Raji (cell line): Measurements from ENCODE around the gene PID1.

Experiments used
- POLR2A ChIP-seq: IDR thresholded peaks from 2 replicates; pipeline ENCODE4 v1.6.1; 2011; ENCODE audit warnings: low read depth, low read length, control low read depth; ENCODE audit not compliant: insufficient read depth

Gene PID1

GRCh38 chr2:229273006-229273722, 2.1 kb upstream of the PID1 start:
- no peak for TF ChIP-seq POLR2A

DNA sequence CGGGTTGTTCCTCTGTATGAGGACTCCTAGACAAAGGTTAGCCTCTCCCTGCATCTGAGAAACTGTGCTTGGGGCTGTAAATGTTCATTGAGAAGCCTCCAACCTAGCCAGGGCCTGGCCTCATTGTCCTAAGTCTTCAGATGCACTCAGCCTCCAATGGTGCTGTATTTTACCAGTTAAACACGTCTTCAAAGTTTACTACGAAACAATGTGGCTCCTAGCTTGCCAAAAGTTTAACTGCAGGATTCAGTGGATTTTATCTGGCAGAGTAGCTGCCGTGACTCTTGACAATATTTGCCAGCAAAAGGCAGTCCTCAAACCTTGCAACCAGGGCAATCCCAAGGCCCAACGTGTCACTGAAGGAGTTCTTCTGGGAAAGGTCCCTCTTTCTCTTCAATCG, 1.1 kb downstream of the PID1 start:
- no peak for TF ChIP-seq POLR2A

DNA sequence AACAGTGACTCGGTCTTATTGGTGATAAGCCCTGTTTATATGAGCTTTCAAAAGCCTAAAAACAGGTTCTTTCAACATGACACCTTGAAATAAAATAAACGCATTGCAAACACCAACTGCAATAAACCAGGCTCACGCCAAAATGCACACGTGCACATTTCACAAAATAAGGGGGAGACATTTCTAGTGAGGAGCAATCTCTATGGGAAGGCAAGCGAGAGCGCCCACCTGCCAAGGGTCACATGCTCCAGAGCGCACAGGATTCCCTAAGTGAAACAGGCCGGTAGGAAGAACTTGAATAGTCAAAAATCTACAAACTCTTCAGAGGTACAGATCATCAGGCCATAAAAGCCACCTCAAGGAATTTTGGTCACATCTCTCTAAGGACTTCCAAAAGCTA, 1.9 kb downstream of the PID1 start:
- TF ChIP-seq POLR2A: no peak

- no peak for TF ChIP-seq POLR2A
Observed at GRCh38 chr2:229268626-229269025, 2.5 kb downstream of the PID1 start.

GRCh38 chr2:229267080-229267479, 4.0 kb downstream of the PID1 start:
- no peak for TF ChIP-seq POLR2A

DNA sequence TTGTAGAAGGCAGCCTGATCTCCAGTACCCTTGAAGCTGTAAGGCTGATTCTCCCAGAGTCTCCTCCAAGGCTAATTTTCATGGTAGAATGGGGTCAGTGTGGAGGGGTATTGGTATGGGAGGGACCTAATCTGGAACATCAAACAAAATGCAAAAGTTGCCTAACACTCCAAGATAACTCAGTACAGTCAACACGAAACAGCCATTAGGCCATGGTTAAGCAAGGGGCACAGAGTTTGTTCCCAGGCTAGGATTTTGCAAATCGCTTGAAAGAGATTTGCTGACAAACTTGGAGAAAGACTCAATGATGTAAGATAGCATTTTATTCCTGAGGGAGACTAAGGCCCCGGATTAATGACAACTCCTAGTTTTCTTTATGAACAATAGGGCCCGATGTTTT, 5.4 kb downstream of the PID1 start:
- TF ChIP-seq POLR2A: no peak

- TF ChIP-seq POLR2A: no peak
Observed at GRCh38 chr2:229261599-229261998, 9.5 kb downstream of the PID1 start.

GRCh38 chr2:229261076-229261475, 10.0 kb downstream of the PID1 start:
- no peak for TF ChIP-seq POLR2A

DNA sequence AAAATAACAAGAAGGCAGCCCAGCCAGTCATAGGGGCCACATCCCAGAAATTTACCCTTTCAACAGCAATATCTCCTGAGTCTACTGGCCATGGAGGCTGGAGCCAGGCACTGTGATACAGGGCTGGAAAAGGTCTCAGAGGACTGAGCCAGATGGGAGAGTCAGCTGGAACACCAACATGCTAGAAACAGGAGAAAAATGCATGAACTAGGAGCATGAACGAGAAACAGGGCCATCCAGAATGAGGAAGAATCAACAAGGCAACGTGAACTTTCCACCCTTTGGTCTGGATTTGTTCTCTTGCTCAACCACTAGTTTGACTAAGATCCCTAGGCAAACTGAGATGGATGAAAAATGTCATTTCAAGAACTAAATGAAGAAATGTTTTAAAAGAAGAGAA, 13.1 kb downstream of the PID1 start:
- no peak for TF ChIP-seq POLR2A

DNA sequence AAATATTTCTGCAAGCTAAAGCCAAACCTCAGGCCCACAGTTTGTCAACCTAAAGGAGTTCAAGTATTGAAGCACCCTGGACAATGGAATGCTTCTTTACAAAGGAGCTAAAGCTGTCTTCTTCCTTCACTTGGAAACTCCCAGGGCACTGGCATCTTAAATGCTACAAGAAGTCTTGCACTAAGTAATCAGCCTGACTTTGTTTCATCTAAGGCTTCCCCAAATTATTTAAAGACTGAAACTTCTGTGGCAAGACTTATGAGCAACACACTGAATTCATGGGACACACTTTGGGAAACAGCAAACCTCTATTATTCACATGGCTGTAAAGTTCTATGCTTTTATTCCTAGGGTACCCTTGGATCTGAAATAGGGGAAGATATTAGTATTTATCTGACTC, 14.7 kb downstream of the PID1 start:
- TF ChIP-seq POLR2A: no peak

DNA sequence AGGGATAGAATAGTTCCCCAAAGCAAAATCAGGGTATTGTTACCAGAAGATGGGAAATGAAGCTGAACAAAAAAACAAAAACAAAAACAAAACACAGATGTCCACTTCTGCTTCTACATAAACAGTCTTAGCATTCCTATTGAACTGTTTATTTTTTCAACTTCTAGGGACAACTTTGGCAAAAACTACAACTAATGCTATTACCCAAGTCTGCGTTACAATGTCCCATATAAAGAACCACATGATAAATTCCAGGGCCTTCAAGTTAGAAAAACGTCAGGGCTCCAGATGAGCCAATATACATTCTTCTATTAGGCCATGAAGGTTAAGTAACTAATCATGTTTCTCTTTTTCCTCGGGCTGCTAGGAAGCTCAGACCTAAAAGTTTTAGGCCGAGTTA, 16.9 kb downstream of the PID1 start:
- no peak for TF ChIP-seq POLR2A

GRCh38 chr2:229252996-229253395, 18.1 kb downstream of the PID1 start:
- TF ChIP-seq POLR2A: no peak

DNA sequence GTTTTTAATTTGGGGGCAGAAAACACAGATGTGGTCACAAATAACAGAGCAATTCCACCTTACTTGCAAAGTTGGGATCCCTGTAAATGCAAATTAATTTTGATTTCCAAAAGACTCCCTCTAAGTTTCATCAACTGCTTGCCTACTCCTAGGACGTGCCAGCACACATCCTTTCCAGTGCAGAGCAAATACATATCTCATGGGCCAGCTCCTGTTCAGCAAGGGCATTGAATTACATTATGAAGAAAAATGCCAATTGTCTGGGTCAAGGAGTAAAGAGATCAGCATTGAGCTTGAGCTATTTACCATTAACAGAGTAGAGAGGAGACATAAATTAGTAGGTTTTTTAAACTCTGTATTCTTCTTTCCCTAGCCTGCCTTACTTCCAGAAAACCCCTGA, 18.8 kb downstream of the PID1 start:
- TF ChIP-seq POLR2A: no peak

GRCh38 chr2:229249536-229249935, 21.6 kb downstream of the PID1 start:
- TF ChIP-seq POLR2A: no peak

GRCh38 chr2:229246334-229246733, 24.8 kb downstream of the PID1 start:
- TF ChIP-seq POLR2A: no peak

- TF ChIP-seq POLR2A: no peak
Observed at GRCh38 chr2:229244975-229245374, 26.1 kb downstream of the PID1 start.

GRCh38 chr2:229243890-229244560, 27.1 kb downstream of the PID1 start:
- TF ChIP-seq POLR2A: no peak
